GM12891 (cell line): ENCODE data around the gene GLB1L3.

Experiments used
- POLR2A ChIP-seq: IDR thresholded peaks from 2 replicates; pipeline ENCODE4 v1.6.1; 2011; ENCODE audit warnings: low read depth, low read length, control low read depth
- POLR2AphosphoS5 ChIP-seq: IDR thresholded peaks from 2 replicates; pipeline ENCODE4 v1.6.1; 2011; ENCODE audit warnings: low read depth, low read length, control low read depth
- SPI1 ChIP-seq: IDR thresholded peaks from 2 replicates; pipeline ENCODE4 v1.6.1; 2011; ENCODE audit warnings: low read depth, low read length, control low read depth
- TAF1 ChIP-seq: IDR thresholded peaks from 2 replicates; pipeline ENCODE4 v1.6.1; 2011; ENCODE audit warnings: low read depth, low read length, control low read depth

DNA sequence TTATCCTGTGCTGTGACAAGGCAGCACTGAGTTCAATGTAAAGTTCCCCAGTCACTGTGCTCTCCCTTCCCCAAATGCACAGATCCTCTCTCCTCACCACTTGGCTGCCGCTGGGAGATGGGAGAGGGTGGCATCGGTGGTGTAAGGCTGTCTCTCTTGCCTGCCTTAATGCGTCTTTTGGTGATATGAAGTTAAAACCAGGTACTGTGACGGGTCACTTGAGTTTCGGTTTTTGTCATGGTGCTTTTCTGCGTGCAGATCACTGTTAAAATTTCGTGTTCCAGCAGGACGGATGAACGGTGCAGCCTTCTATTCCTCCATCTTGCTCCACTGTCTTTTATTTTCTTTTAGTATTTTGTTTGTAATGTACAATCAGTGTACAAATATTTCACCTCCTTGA, 74.2 kb downstream of the GLB1L3 start:
- TF ChIP-seq POLR2AphosphoS5 (no peak), TAF1 (no peak), POLR2A (no peak), SPI1 (no peak)
